Measurements from ENCODE around the gene HS3ST6.
"Not testable (repeated sequence)": the region's sequence is repeated elsewhere in the genome, so short reads cannot be mapped to it uniquely, and the experiment has no call there.

HS3ST6 gene

GRCh38 chr16:1895949-1896675 is 22.1 kb downstream of the HS3ST6 start:
- Histone ChIP-seq H3K9me3 (ENCODE audit: control insufficient read depth, insufficient read depth, low read length) (no peaks in the 10 kb centered on the region), H3K4me3 (ENCODE audit: low read depth, low read length) (no peak overlapping the region), H3K4me1 (ENCODE audit: control insufficient read depth, insufficient read depth, low read length) (no peaks in the 10 kb centered on the region), H3K9ac (ENCODE audit: low read depth, low read length) (no peak overlapping the region), H3K36me3 (ENCODE audit: control insufficient read depth, insufficient read depth, low read length) (no peaks in the 10 kb centered on the region), H3K27me3 (ENCODE audit: control insufficient read depth, insufficient read depth, low read length) (no peaks in the 10 kb centered on the region)

GRCh38 chr16:1895068-1895467 is 23.1 kb downstream of the HS3ST6 start:
- H3K4me1 ChIP-seq (ENCODE audit: control insufficient read depth, insufficient read depth, low read length): no peaks in the 10 kb centered on the region
- no peaks in the 10 kb centered on the region for H3K36me3 ChIP-seq (ENCODE audit: control insufficient read depth, insufficient read depth, low read length)
- no peak overlapping the region for H3K9ac ChIP-seq (ENCODE audit: low read depth, low read length)
- no peaks in the 10 kb centered on the region for H3K27me3 ChIP-seq (ENCODE audit: control insufficient read depth, insufficient read depth, low read length)
- H3K9me3 ChIP-seq (ENCODE audit: control insufficient read depth, insufficient read depth, low read length): no peaks in the 10 kb centered on the region
- H3K4me3 ChIP-seq (ENCODE audit: low read depth, low read length): no peak overlapping the region

GRCh38 chr16:1890708-1891050 is 27.5 kb downstream of the HS3ST6 start:
- H3K9me3 ChIP-seq (ENCODE audit: control insufficient read depth, insufficient read depth, low read length): no peaks in the 10 kb centered on the region
- H3K36me3 ChIP-seq (ENCODE audit: control insufficient read depth, insufficient read depth, low read length): no peaks in the 10 kb centered on the region
- no peaks in the 10 kb centered on the region for H3K4me1 ChIP-seq (ENCODE audit: control insufficient read depth, insufficient read depth, low read length)
- no peak overlapping the region for H3K9ac ChIP-seq (ENCODE audit: low read depth, low read length)
- H3K27me3 ChIP-seq (ENCODE audit: control insufficient read depth, insufficient read depth, low read length): no peaks in the 10 kb centered on the region
- H3K4me3 ChIP-seq (ENCODE audit: low read depth, low read length): no peak overlapping the region

- Histone ChIP-seq H3K9ac (ENCODE audit: low read depth, low read length) (no peak overlapping the region), H3K4me3 (ENCODE audit: low read depth, low read length) (no peak overlapping the region), H3K9me3 (ENCODE audit: control insufficient read depth, insufficient read depth, low read length) (no peaks in the 10 kb centered on the region), H3K27me3 (ENCODE audit: control insufficient read depth, insufficient read depth, low read length) (no peaks in the 10 kb centered on the region), H3K4me1 (ENCODE audit: control insufficient read depth, insufficient read depth, low read length) (no peaks in the 10 kb centered on the region), H3K36me3 (ENCODE audit: control insufficient read depth, insufficient read depth, low read length) (no peaks in the 10 kb centered on the region)
These were observed 28.0 kb downstream of the HS3ST6 start for GRCh38 chr16:1890024-1890707.

- no peaks in the 10 kb centered on the region for H3K36me3 ChIP-seq (ENCODE audit: control insufficient read depth, insufficient read depth, low read length)
- H3K9ac ChIP-seq (ENCODE audit: low read depth, low read length): no peak overlapping the region
- no peaks in the 10 kb centered on the region for H3K4me1 ChIP-seq (ENCODE audit: control insufficient read depth, insufficient read depth, low read length)
- no peaks in the 10 kb centered on the region for H3K9me3 ChIP-seq (ENCODE audit: control insufficient read depth, insufficient read depth, low read length)
- no peaks in the 10 kb centered on the region for H3K27me3 ChIP-seq (ENCODE audit: control insufficient read depth, insufficient read depth, low read length)
- H3K4me3 ChIP-seq (ENCODE audit: low read depth, low read length): no peak overlapping the region
These were observed 30.4 kb downstream of the HS3ST6 start for GRCh38 chr16:1887711-1888354.

- Histone ChIP-seq H3K4me3 (ENCODE audit: low read depth, low read length) (no peak overlapping the region), H3K9ac (ENCODE audit: low read depth, low read length) (no peak overlapping the region), H3K36me3 (ENCODE audit: control insufficient read depth, insufficient read depth, low read length) (no peaks in the 10 kb centered on the region), H3K9me3 (ENCODE audit: control insufficient read depth, insufficient read depth, low read length) (no peaks in the 10 kb centered on the region), H3K27me3 (ENCODE audit: control insufficient read depth, insufficient read depth, low read length) (no peaks in the 10 kb centered on the region), H3K4me1 (ENCODE audit: control insufficient read depth, insufficient read depth, low read length) (no peaks in the 10 kb centered on the region)
These were observed 33.3 kb downstream of the HS3ST6 start for GRCh38 chr16:1884889-1885288.

- Histone ChIP-seq H3K4me3 (ENCODE audit: low read depth, low read length) (no peak overlapping the region), H3K9ac (ENCODE audit: low read depth, low read length) (no peak overlapping the region), H3K36me3 (ENCODE audit: control insufficient read depth, insufficient read depth, low read length) (no peaks in the 10 kb centered on the region), H3K27me3 (ENCODE audit: control insufficient read depth, insufficient read depth, low read length) (no peaks in the 10 kb centered on the region), H3K4me1 (ENCODE audit: control insufficient read depth, insufficient read depth, low read length) (no peaks in the 10 kb centered on the region), H3K9me3 (ENCODE audit: control insufficient read depth, insufficient read depth, low read length) (no peaks in the 10 kb centered on the region)
These were observed 34.0 kb downstream of the HS3ST6 start for GRCh38 chr16:1884155-1884760.

GRCh38 chr16:1881172-1881571 is 37.0 kb downstream of the HS3ST6 start:
- not testable (repeated sequence) for H3K36me3 ChIP-seq (ENCODE audit: control insufficient read depth, insufficient read depth, low read length); H3K27me3 ChIP-seq (ENCODE audit: control insufficient read depth, insufficient read depth, low read length); H3K9ac ChIP-seq (ENCODE audit: low read depth, low read length); H3K9me3 ChIP-seq (ENCODE audit: control insufficient read depth, insufficient read depth, low read length); H3K4me1 ChIP-seq (ENCODE audit: control insufficient read depth, insufficient read depth, low read length); H3K4me3 ChIP-seq (ENCODE audit: low read depth, low read length)

- no peak overlapping the region for H3K9ac ChIP-seq (ENCODE audit: low read depth, low read length)
- H3K4me3 ChIP-seq (ENCODE audit: low read depth, low read length): no peak overlapping the region
- H3K36me3 ChIP-seq (ENCODE audit: control insufficient read depth, insufficient read depth, low read length): no peaks in the 10 kb centered on the region
- H3K9me3 ChIP-seq (ENCODE audit: control insufficient read depth, insufficient read depth, low read length): no peaks in the 10 kb centered on the region
- H3K4me1 ChIP-seq (ENCODE audit: control insufficient read depth, insufficient read depth, low read length): no peaks in the 10 kb centered on the region
- peaks cover 5% of the 10 kb centered on the region for H3K27me3 ChIP-seq (ENCODE audit: control insufficient read depth, insufficient read depth, low read length)
These were observed 38.7 kb downstream of the HS3ST6 start for GRCh38 chr16:1879477-1879876.

GRCh38 chr16:1878256-1878655 is 40.0 kb downstream of the HS3ST6 start:
- H3K4me1 ChIP-seq (ENCODE audit: control insufficient read depth, insufficient read depth, low read length): no peaks in the 10 kb centered on the region
- H3K36me3 ChIP-seq (ENCODE audit: control insufficient read depth, insufficient read depth, low read length): no peaks in the 10 kb centered on the region
- no peak overlapping the region for H3K4me3 ChIP-seq (ENCODE audit: low read depth, low read length)
- no peak overlapping the region for H3K9ac ChIP-seq (ENCODE audit: low read depth, low read length)
- peaks cover 9% of the 10 kb centered on the region for H3K27me3 ChIP-seq (ENCODE audit: control insufficient read depth, insufficient read depth, low read length)
- H3K9me3 ChIP-seq (ENCODE audit: control insufficient read depth, insufficient read depth, low read length): no peaks in the 10 kb centered on the region

GRCh38 chr16:1877804-1878203 is 40.4 kb downstream of the HS3ST6 start:
- Histone ChIP-seq H3K9ac (ENCODE audit: low read depth, low read length) (no peak overlapping the region), H3K4me1 (ENCODE audit: control insufficient read depth, insufficient read depth, low read length) (no peaks in the 10 kb centered on the region), H3K27me3 (ENCODE audit: control insufficient read depth, insufficient read depth, low read length) (peaks cover 10% of the 10 kb centered on the region), H3K4me3 (ENCODE audit: low read depth, low read length) (no peak overlapping the region), H3K9me3 (ENCODE audit: control insufficient read depth, insufficient read depth, low read length) (no peaks in the 10 kb centered on the region), H3K36me3 (ENCODE audit: control insufficient read depth, insufficient read depth, low read length) (no peaks in the 10 kb centered on the region)

- Histone ChIP-seq H3K27me3 (ENCODE audit: control insufficient read depth, insufficient read depth, low read length) (peaks cover 16% of the 10 kb centered on the region), H3K4me3 (ENCODE audit: low read depth, low read length) (no peak overlapping the region), H3K36me3 (ENCODE audit: control insufficient read depth, insufficient read depth, low read length) (no peaks in the 10 kb centered on the region), H3K9ac (ENCODE audit: low read depth, low read length) (no peak overlapping the region), H3K9me3 (ENCODE audit: control insufficient read depth, insufficient read depth, low read length) (no peaks in the 10 kb centered on the region), H3K4me1 (ENCODE audit: control insufficient read depth, insufficient read depth, low read length) (no peaks in the 10 kb centered on the region)
These were observed 41.1 kb downstream of the HS3ST6 start for GRCh38 chr16:1877089-1877488.
